Kidney epithelial cell (primary cell): ENCODE data around the gene PRKG1. TPM values are rescaled to one million over a fixed set of nuclear protein-coding genes. Genes with fewer than 3 reads are reported as not detected.
A peak's percentile ranks its signal among the peaks of the same experiment; 100 is the strongest.

Experiments used
- DNase-seq: peaks from one replicate; pipeline ENCODE4 v3.0.0-alpha.2; 2010; ENCODE audit warnings: low read depth
- H3K27me3 ChIP-seq: 2 replicates; pipeline ENCODE4 v1.6.0; 2011; ENCODE audit warnings: low read length; ENCODE audit not compliant: control insufficient read depth, insufficient read depth
- H3K36me3 ChIP-seq: 2 replicates; pipeline ENCODE4 v1.5.1; 2011; ENCODE audit warnings: low read length; ENCODE audit not compliant: control insufficient read depth, insufficient read depth
- H3K4me3 ChIP-seq: 2 replicates; pipeline ENCODE4 v1.5.1; 2011; ENCODE audit warnings: low read depth, mild to moderate bottlenecking, control low read depth, low read length
- CTCF ChIP-seq: IDR thresholded peaks from 2 replicates; pipeline ENCODE4 v1.5.1; 2011; ENCODE audit warnings: mild to moderate bottlenecking, moderate library complexity, low read length, control low read depth, inconsistent platforms; ENCODE audit not compliant: insufficient read depth, poor library complexity, severe bottlenecking
- total RNA-seq: library from RNA; depleted of rRNA; stranded (reverse); fragments of >200 nt; gene quantifications from 2 replicates; pipeline ENCODE4 v1.2.3, GENCODE V29; 2015

PRKG1 gene
- 1.3 and 2.6 TPM in 2 replicates for total RNA-seq

GRCh38 chr10:51074238-51075028 is at the start of gene PRKG1:
TSS of gene PRKG1 (plus strand) at chr10:51074487.
- TF ChIP-seq CTCF, result no peak
- Histone ChIP-seq H3K4me3 (peak within 1 kb of the TSS; percentile 46), H3K36me3 (no peaks in the 10 kb centered on the region), H3K27me3 (peaks cover 11% of the 10 kb centered on the region)
- peak; percentile 28 for DNase-seq

GRCh38 chr10:51028420-51028819 is 45.9 kb upstream of the PRKG1 start:
- H3K36me3 ChIP-seq, result no peaks in the 10 kb centered on the region
- TF ChIP-seq CTCF, result no peak
- no peak overlapping the region for H3K4me3 ChIP-seq
- no peaks in the 10 kb centered on the region for H3K27me3 ChIP-seq
- no peak for DNase-seq

- DNase-seq, result no peak
- Histone ChIP-seq H3K36me3 (no peaks in the 10 kb centered on the region), H3K4me3 (no peak overlapping the region), H3K27me3 (no peaks in the 10 kb centered on the region)
- no peak for TF ChIP-seq CTCF
Observed at GRCh38 chr10:51029172-51029641, 45.1 kb upstream of the PRKG1 start.

- Histone ChIP-seq H3K4me3 (no peak overlapping the region), H3K27me3 (no peaks in the 10 kb centered on the region), H3K36me3 (no peaks in the 10 kb centered on the region)
- no peak for DNase-seq
- TF ChIP-seq CTCF, result no peak
Observed at GRCh38 chr10:51030480-51030879, 43.8 kb upstream of the PRKG1 start.

- Histone ChIP-seq H3K27me3 (no peaks in the 10 kb centered on the region), H3K4me3 (no peak overlapping the region), H3K36me3 (no peaks in the 10 kb centered on the region)
- no peak for TF ChIP-seq CTCF
- no peak for DNase-seq
Observed at GRCh38 chr10:51031950-51032349, 42.3 kb upstream of the PRKG1 start.

- no peak for TF ChIP-seq CTCF
- DNase-seq, result no peak
- Histone ChIP-seq H3K4me3 (no peak overlapping the region), H3K36me3 (no peaks in the 10 kb centered on the region), H3K27me3 (no peaks in the 10 kb centered on the region)
Observed at GRCh38 chr10:51034769-51035168, 39.5 kb upstream of the PRKG1 start.
